OCI-LY1 (cell line): ENCODE data around the gene EHF.

Experiments used
- H2AFZ ChIP-seq: fragments of 200-600 bp; sonication (generic), shearing (Covaris generic); 2 replicates; pipeline ENCODE4 v1.6.0; 2014; ENCODE audit warnings: antibody characterized with exemption, mild to moderate bottlenecking, low read length
- H3F3A ChIP-seq: fragments of 200-600 bp; sonication (generic), shearing (Covaris generic); 2 replicates; pipeline ENCODE4 v1.6.0; 2014; ENCODE audit warnings: mild to moderate bottlenecking, antibody characterized with exemption, low read length, moderate library complexity; ENCODE audit not compliant: insufficient read depth
- H3K27ac ChIP-seq: fragments of 200-600 bp; sonication (generic); 2 replicates; pipeline ENCODE4 v1.5.1; 2014; ENCODE audit warnings: low read length, mixed run types, mild to moderate bottlenecking, low read depth; ENCODE audit not compliant: poor library complexity, severe bottlenecking
- H3K27me3 ChIP-seq: fragments of 200-600 bp; sonication (generic); 2 replicates; pipeline ENCODE4 v1.6.0; 2014; ENCODE audit warnings: antibody characterized with exemption, mild to moderate bottlenecking, low read length, moderate library complexity; ENCODE audit not compliant: insufficient read depth
- H3K36me3 ChIP-seq: fragments of 200-600 bp; sonication (generic); 2 replicates; pipeline ENCODE4 v1.6.1; 2014; ENCODE audit warnings: mild to moderate bottlenecking, antibody characterized with exemption, low read length, moderate library complexity, mixed read lengths; ENCODE audit not compliant: insufficient read depth
- H3K4me1 ChIP-seq: fragments of 200-600 bp; sonication (generic); 2 replicates; pipeline ENCODE4 v1.5.1; 2014; ENCODE audit warnings: mild to moderate bottlenecking, low read length, moderate library complexity; ENCODE audit not compliant: insufficient read depth, severe bottlenecking
- H3K4me2 ChIP-seq: fragments of 200-600 bp; sonication (generic), shearing (Covaris generic); 2 replicates; pipeline ENCODE4 v1.6.1; 2014; ENCODE audit warnings: low read length
- H3K4me3 ChIP-seq: fragments of 200-600 bp; sonication (generic); 2 replicates; pipeline ENCODE4 v1.5.1; 2014; ENCODE audit warnings: low read length, low read depth, mild to moderate bottlenecking, mixed read lengths; ENCODE audit not compliant: poor library complexity, severe bottlenecking
- H3K79me2 ChIP-seq: fragments of 200-600 bp; shearing (Covaris generic); 2 replicates; pipeline ENCODE4 v1.6.1; 2016; ENCODE audit warnings: mixed run types, low read length, mixed read lengths; ENCODE audit not compliant: insufficient read depth
- H3K9ac ChIP-seq: fragments of 200-600 bp; sonication (generic), shearing (Covaris generic); 2 replicates; pipeline ENCODE4 v1.6.1; 2014; ENCODE audit warnings: mild to moderate bottlenecking, low read length, mixed read lengths
- H3K9me2 ChIP-seq: fragments of 200-600 bp; sonication (generic), shearing (Covaris generic); 2 replicates; pipeline ENCODE4 v1.6.1; 2014; ENCODE audit warnings: low read depth, mild to moderate bottlenecking, low read length, mixed read lengths
- H3K9me3 ChIP-seq: fragments of 200-600 bp; shearing (Covaris generic); 2 replicates; pipeline ENCODE4 v1.6.1; 2014; ENCODE audit warnings: low read length, mixed read lengths
- H4K20me1 ChIP-seq: fragments of 200-600 bp; sonication (generic), shearing (Covaris generic); 2 replicates; pipeline ENCODE4 v1.6.0; 2016; ENCODE audit warnings: mild to moderate bottlenecking, low read length; ENCODE audit not compliant: insufficient read depth
- EZH2 ChIP-seq: fragments of 200-600 bp; sonication (generic), shearing (Covaris generic); IDR thresholded peaks from 2 replicates; pipeline ENCODE4 v1.8.0; 2017; ENCODE audit warnings: borderline replicate concordance, mixed run types, mild to moderate bottlenecking, antibody characterized with exemption, low read length, moderate library complexity, mixed read lengths
- TF ChIP-seq, protein P1 (sequence below): fragments of 200-600 bp; sonication (generic), shearing (Covaris generic); IDR thresholded peaks from 2 replicates; pipeline ENCODE4 v1.5.1; 2017; ENCODE audit warnings: mild to moderate bottlenecking, antibody characterized with exemption, low read length, moderate library complexity, mixed read lengths

EHF gene

DNA sequence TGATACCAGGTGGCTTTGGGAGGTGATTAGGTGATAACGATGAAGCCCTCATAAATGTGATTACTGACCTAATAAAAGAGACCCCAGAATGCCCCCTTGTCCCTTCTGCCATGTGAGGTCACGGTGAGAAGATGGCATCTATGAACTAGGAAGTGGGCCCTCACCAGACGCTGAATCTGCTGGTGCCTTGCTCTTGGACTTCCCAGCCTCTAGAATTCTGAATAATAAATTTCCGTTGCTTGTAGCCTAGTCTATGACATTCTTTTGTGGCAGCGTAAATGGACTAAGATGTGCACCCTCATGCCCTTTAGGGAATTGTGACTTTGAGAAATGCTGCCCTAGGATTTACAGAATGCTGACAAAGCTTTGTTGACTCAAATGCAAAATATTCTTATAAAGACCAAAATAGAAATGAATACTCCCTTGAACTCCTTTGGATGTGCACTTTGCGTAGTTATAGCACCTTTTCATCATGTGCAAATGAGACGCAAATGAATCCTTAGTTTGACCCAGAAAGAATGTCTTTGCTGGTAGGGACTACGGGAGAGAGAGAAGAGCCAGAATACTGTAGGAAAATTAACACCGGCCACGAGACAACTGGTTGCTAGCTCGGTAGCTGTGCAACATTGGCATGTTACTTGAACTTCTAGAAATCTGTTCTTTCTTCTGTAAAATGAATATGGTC, 24.8 kb upstream of the EHF start:
- Histone ChIP-seq H3K27ac (no peak overlapping the region), H3K9me3 (no peaks in the 10 kb centered on the region), H3K27me3 (no peaks in the 10 kb centered on the region), H3K4me1 (no peaks in the 10 kb centered on the region), H3K9ac (no peak overlapping the region), H3K4me3 (no peak overlapping the region), H3K36me3 (no peaks in the 10 kb centered on the region), H3K9me2 (no peaks in the 10 kb centered on the region), H3F3A (no peaks in the 10 kb centered on the region), H3K79me2 (no peaks in the 10 kb centered on the region), H3K4me2 (no peak overlapping the region), H2AFZ (no peak overlapping the region), H4K20me1 (no peaks in the 10 kb centered on the region)
- no peak for TF ChIP-seq EZH2
- TF ChIP-seq, protein P1, sequence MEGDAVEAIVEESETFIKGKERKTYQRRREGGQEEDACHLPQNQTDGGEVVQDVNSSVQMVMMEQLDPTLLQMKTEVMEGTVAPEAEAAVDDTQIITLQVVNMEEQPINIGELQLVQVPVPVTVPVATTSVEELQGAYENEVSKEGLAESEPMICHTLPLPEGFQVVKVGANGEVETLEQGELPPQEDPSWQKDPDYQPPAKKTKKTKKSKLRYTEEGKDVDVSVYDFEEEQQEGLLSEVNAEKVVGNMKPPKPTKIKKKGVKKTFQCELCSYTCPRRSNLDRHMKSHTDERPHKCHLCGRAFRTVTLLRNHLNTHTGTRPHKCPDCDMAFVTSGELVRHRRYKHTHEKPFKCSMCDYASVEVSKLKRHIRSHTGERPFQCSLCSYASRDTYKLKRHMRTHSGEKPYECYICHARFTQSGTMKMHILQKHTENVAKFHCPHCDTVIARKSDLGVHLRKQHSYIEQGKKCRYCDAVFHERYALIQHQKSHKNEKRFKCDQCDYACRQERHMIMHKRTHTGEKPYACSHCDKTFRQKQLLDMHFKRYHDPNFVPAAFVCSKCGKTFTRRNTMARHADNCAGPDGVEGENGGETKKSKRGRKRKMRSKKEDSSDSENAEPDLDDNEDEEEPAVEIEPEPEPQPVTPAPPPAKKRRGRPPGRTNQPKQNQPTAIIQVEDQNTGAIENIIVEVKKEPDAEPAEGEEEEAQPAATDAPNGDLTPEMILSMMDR = no peak

DNA sequence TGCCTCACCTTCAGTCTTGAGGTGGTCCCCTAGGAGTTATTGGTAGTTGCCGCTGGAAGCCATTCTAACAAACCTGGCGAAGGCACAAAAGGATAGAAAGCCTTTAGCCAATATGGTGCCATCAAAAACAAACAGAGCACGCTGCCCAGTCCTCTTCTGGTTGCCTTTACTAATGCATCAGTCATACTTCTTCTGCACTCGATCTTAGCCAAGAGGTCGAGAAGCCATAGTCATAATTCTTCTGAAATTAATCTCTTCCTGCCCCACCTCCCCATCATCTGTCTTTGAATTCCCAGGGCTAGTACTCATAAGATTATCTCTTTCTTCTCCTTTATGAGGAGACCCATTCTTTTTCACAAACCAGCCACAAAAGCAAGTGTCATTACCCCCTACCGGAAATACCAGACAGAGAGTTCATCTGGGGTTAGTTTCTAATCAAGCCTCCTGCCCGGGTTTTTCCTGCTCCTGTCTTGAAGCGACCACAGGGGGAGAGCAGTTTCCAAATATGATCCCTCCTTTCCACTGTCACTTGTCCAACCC, 21.4 kb upstream of the EHF start:
- no peaks in the 10 kb centered on the region for H3K36me3 ChIP-seq
- no peak overlapping the region for H2AFZ ChIP-seq
- H3K9ac ChIP-seq = no peak overlapping the region
- H4K20me1 ChIP-seq = no peaks in the 10 kb centered on the region
- no peak overlapping the region for H3K4me3 ChIP-seq
- no peaks in the 10 kb centered on the region for H3K27me3 ChIP-seq
- H3K27ac ChIP-seq = no peak overlapping the region
- no peaks in the 10 kb centered on the region for H3K9me2 ChIP-seq
- no peaks in the 10 kb centered on the region for H3K79me2 ChIP-seq
- H3K9me3 ChIP-seq = no peaks in the 10 kb centered on the region
- H3F3A ChIP-seq = no peaks in the 10 kb centered on the region
- H3K4me2 ChIP-seq = no peak overlapping the region
- H3K4me1 ChIP-seq = no peaks in the 10 kb centered on the region
- TF ChIP-seq, protein P1 = no peak
- TF ChIP-seq EZH2 = no peak

DNA sequence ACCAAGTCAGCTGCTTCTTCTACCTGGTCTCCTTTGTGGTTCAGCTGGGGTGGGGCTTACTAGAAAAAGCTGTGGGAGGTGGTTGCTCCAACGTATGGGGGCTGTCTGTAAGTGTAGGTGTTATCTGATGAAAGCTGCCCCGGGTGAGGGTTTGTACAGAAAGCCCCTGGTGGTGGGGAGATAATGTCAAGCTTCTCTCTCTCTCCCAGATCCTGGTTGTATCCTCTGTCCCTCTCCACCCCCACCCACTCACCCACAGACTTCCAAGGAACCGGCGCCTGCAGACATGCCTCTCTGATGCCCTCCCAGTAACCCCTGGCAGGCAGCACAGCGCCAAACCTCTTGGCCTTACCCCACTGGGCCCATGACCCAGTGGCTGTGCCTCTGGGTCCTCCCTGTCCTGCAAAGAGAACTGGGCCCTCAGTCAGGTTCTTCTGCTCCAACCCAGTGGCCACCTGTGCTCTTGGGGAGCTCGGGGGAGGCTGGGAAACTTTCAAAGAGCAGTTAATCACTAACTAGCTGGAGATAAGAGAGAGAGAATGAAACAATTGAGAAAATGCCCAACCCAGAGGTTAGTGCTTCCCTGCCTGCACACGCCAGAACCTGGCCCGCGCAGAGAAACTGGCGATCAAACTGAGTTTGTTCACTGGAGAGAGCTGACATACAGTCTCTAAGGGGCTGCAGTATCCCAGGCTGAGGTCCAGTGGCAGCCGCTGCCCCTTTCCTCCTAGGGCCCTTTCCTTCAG, 20.4 kb upstream of the EHF start:
- H3F3A ChIP-seq = no peaks in the 10 kb centered on the region
- TF ChIP-seq, protein P1 = no peak
- no peak for TF ChIP-seq EZH2
- no peak overlapping the region for H3K4me2 ChIP-seq

More for the DNA sequence above, 20.4 kb upstream of the EHF start:
- Histone ChIP-seq H3K27me3 (no peaks in the 10 kb centered on the region), H3K9ac (no peak overlapping the region), H3K27ac (no peak overlapping the region), H3K4me3 (no peak overlapping the region), H3K9me2 (no peaks in the 10 kb centered on the region), H2AFZ (no peak overlapping the region), H3K9me3 (no peaks in the 10 kb centered on the region), H4K20me1 (no peaks in the 10 kb centered on the region), H3K4me1 (no peaks in the 10 kb centered on the region), H3K79me2 (no peaks in the 10 kb centered on the region), H3K36me3 (no peaks in the 10 kb centered on the region)
